Smooth muscle cell of the coronary artery (primary cell): ENCODE data around the gene ISG15. TPM values are rescaled to one million over a fixed set of nuclear protein-coding genes. Genes with fewer than 3 reads are reported as not detected.

Source experiments
- total RNA-seq: library from RNA; depleted of rRNA; stranded (reverse); fragments of >200 nt; gene quantifications from 2 replicates; pipeline ENCODE4 v1.2.3, GENCODE V29; 2014; ENCODE audit warnings: low replicate concordance

ISG15 gene
- total RNA-seq, result 41.5 and 138 TPM in 2 replicates

GRCh38 chr1:1013105-1013921, at the start of gene ISG15:
ISG15 (plus strand) TSS chr1:1013497; CDS start chr1:1013574, 77 bp downstream.

GRCh38 chr1:966135-966703, 47.1 kb upstream of the ISG15 start, which contains the start of gene PLEKHN1:
PLEKHN1 (plus strand) TSS chr1:966482; CDS start chr1:966532, 50 bp downstream.

DNA sequence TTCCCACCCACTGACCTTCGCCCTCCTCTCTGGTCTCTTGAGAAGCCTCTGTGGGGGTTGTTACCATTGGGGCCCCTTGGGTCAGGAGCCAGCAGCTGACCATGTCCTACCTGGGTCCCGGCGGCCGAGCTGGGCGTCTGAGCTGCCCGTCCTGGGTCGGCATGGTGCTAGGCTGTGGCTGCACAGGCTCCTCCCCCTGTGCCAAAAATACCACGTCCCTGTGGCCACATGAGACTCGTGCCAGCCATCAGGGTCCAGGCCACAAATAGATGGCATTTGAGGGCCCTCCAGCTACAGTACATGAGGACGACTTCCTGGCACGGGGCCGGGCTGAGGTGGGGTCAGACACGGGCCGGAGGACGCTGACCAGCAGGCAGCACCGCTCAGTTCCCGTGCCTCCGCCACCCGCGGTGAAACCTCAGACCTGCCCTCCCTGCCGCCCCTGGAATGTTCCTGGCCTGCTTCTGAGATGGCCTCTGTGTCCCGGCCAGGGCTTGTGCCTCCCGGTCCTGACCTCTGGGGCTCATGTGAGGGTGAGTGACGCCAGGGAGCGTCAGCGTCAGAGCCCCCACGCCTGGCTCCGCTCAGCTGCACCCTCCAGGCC, 31.2 kb upstream of the ISG15 start, which contains the start of gene PERM1:
PERM1 (minus strand) TSS at position 139 of the 604 bp plus-strand sequence. CDS start 1,064 bp downstream, outside the sequence.

GRCh38 chr1:999725-1000356, 13.5 kb upstream of the ISG15 start, which contains the start of gene HES4:
HES4 (minus strand) TSS chr1:1000097; CDS start chr1:999973, 124 bp downstream.

DNA sequence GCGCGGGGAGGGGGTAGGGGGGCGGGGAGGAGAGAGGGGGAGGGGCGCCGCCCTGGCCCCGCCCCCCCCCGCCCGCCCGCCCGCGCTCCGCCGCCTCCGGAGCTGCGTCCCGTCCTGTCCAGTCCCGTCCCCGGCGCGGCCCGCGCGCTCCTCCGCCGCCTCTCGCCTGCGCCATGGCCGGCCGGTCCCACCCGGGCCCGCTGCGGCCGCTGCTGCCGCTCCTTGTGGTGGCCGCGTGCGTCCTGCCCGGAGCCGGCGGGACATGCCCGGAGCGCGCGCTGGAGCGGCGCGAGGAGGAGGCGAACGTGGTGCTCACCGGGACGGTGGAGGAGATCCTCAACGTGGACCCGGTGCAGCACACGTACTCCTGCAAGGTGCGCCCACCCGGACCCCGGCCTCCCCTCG, 6.7 kb downstream of the ISG15 start, which contains the start of gene AGRN:
AGRN (plus strand) TSS at position 121 of the 405 bp plus-strand sequence; CDS start at position 174, 53 bp downstream.

Other genes starting within 250 kb of the ISG15 start
- gene SAMD11, start 89.6 kb upstream of the ISG15 start, total RNA-seq, result 0.23 and 4.4 TPM in 2 replicates
- 60.7 and 94.6 TPM in 2 replicates for gene NOC2L, start 54.2 kb upstream of the ISG15 start, total RNA-seq
- 2.8 and 5.0 TPM in 2 replicates for gene KLHL17, start 52.9 kb upstream of the ISG15 start, total RNA-seq
- under 0.01 and 0.60 TPM in 2 replicates for gene PLEKHN1, start 47.0 kb upstream of the ISG15 start, total RNA-seq
- 0.12 and 0.15 TPM in 2 replicates for gene PERM1, start 31.4 kb upstream of the ISG15 start, total RNA-seq
- 1.9 and 19.8 TPM in 2 replicates for gene HES4, start 13.4 kb upstream of the ISG15 start, total RNA-seq
- gene AGRN, start 6.6 kb downstream of the ISG15 start, total RNA-seq, result 27.4 and 48.4 TPM in 2 replicates
- gene RNF223, start 60.8 kb downstream of the ISG15 start, total RNA-seq, result not detected in 2 replicates
- gene C1orf159, start 102.6 kb downstream of the ISG15 start, total RNA-seq, result 2.1 and 3.7 TPM in 2 replicates
- not detected in 2 replicates for gene TTLL10, start 160.4 kb downstream of the ISG15 start, total RNA-seq
- gene TNFRSF18, start 193.1 kb downstream of the ISG15 start, total RNA-seq, result not detected in 2 replicates
- not detected in 2 replicates for gene TNFRSF4, start 200.7 kb downstream of the ISG15 start, total RNA-seq
- gene SDF4, start 218.5 kb downstream of the ISG15 start, total RNA-seq, result 100 and 148 TPM in 2 replicates
- 9.9 and 24.7 TPM in 2 replicates for gene B3GALT6, start 218.7 kb downstream of the ISG15 start, total RNA-seq
- 0.35 and 0.53 TPM in 2 replicates for gene C1QTNF12, start 233.2 kb downstream of the ISG15 start, total RNA-seq